K562 (cell line): Measurements from ENCODE around the gene ZDHHC5. TPM values are rescaled to one million over a fixed set of nuclear protein-coding genes. Genes with fewer than 3 reads are reported as not detected.
A peak's percentile ranks its signal among the peaks of the same experiment; 100 is the strongest.

Source experiments
- BRD9 ChIP-seq: fragments of 450-650 bp; IDR thresholded peaks from 2 replicates; pipeline ENCODE4 v1.6.1; 2018; ENCODE audit warnings: low read depth; ENCODE audit not compliant: partially characterized antibody
- CREB3 ChIP-seq: fragments of 450-650 bp; conservative IDR thresholded peaks from 2 replicates; pipeline ENCODE4 v1.6.1; 2016; ENCODE audit warnings: missing genetic modification characterization, low read depth, mild to moderate bottlenecking, missing compliant biosample characterization, moderate library complexity
- CREB5 ChIP-seq: fragments of 250-450 bp; sonication (Bioruptor Pico); IDR thresholded peaks from 2 replicates; pipeline ENCODE4 v1.5.0; 2020; ENCODE audit warnings: mild to moderate bottlenecking
- ELF4 ChIP-seq: fragments of 450-650 bp; formaldehyde crosslinking; IDR thresholded peaks from 2 replicates; pipeline ENCODE4 v1.4.0; 2022; ENCODE audit warnings: missing genetic modification characterization
- EP300 ChIP-seq: IDR thresholded peaks from 2 replicates; pipeline ENCODE4 v1.6.1; 2012; ENCODE audit warnings: low read length, improper control_type of control experiment
- GABPB1 ChIP-seq: sonication (generic); formaldehyde crosslinking; IDR thresholded peaks from 2 replicates; pipeline ENCODE4 v1.8.0; 2022; ENCODE audit warnings: mild to moderate bottlenecking, missing genetic modification reagents
- GATA2 ChIP-seq: sonication (generic); formaldehyde crosslinking; IDR thresholded peaks from 2 replicates; pipeline ENCODE4 v1.4.0; 2020; ENCODE audit warnings: mild to moderate bottlenecking, missing genetic modification reagents
- HEY1 ChIP-seq: fragments of 250-450 bp; sonication (Bioruptor Pico); IDR thresholded peaks from 2 replicates; pipeline ENCODE4 v1.5.0; 2020; ENCODE audit warnings: mild to moderate bottlenecking, moderate library complexity, borderline replicate concordance
- KDM4B ChIP-seq, 2 experiments: fragments of 450-650 bp in 1 of 2; sonication (generic) in 1 of 2; IDR thresholded peaks; 2 replicates each; pipeline ENCODE4 v1.6.1; 2016 to 2017; ENCODE audit warnings: borderline replicate concordance in 2 of 2, antibody characterized with exemption in 1 of 2, low read depth in 1 of 2, mild to moderate bottlenecking in 1 of 2
- NFATC3 ChIP-seq: fragments of 450-650 bp; IDR thresholded peaks from 2 replicates; pipeline ENCODE4 v1.6.1; 2017; ENCODE audit warnings: mild to moderate bottlenecking
- OTX1 ChIP-seq: fragments of 450-650 bp; formaldehyde crosslinking; IDR thresholded peaks from 2 replicates; pipeline ENCODE4 v1.4.0; 2022; ENCODE audit warnings: mild to moderate bottlenecking
- PURB ChIP-seq: sonication (generic); formaldehyde crosslinking; IDR thresholded peaks from 2 replicates; pipeline ENCODE4 v1.9.0; 2021; ENCODE audit warnings: low read depth, mild to moderate bottlenecking, missing genetic modification reagents
- SNRNP70 ChIP-seq: fragments of 200-400 bp; formaldehyde crosslinking; optimal IDR thresholded peaks from 2 replicates; pipeline ENCODE3; 2017; ENCODE audit warnings: low read depth, low read length
- TAF9B ChIP-seq: fragments of 450-650 bp; IDR thresholded peaks from 2 replicates; pipeline ENCODE4 v1.6.1; 2018; ENCODE audit warnings: mild to moderate bottlenecking; ENCODE audit not compliant: partially characterized antibody
- THAP7 ChIP-seq: fragments of 250-450 bp; sonication (Bioruptor Pico); IDR thresholded peaks from 2 replicates; pipeline ENCODE4 v1.5.0; 2021
- ZNF609 ChIP-seq: sonication (generic); formaldehyde crosslinking; IDR thresholded peaks from 2 replicates; pipeline ENCODE4 v1.8.1; 2023; ENCODE audit warnings: missing genetic modification reagents, mild to moderate bottlenecking, borderline replicate concordance
- ZNF639 ChIP-seq, 2 experiments: fragments of 200-800 bp in 1 of 2; sonication (Bioruptor generic) in 1 of 2; sonication (generic) in 1 of 2; formaldehyde crosslinking in 1 of 2; IDR thresholded peaks in 1 of 2; conservative IDR thresholded peaks in 1 of 2; 2 replicates each; pipeline versions ENCODE4 v1.5.0 to v1.6.1; 2016 to 2020; ENCODE audit warnings: missing compliant biosample characterization in 1 of 2, missing genetic modification characterization in 1 of 2, missing genetic modification reagents in 1 of 2
- polyA plus RNA-seq, 8 experiments: library from polyadenylated mRNA; depleted of rRNA in 4 of 8; stranded (reverse) in 5 of 8; unstranded in 3 of 8; fragments of >200 nt; fragmentation: Nextera tagmentation in 2 of 8; fragmentation: Illumina TruSeq in 1 of 8; extraction: Ambion mirVana in 2 of 8; extraction: Trizol in 1 of 8; gene quantifications; 2 replicates each; pipeline versions ENCODE4 v1.2.1 to v1.2.3, GENCODE V29; 2011 to 2014; ENCODE audit warnings: inconsistent platforms in 1 of 8, missing spikeins in 1 of 8
- total RNA-seq, 7 experiments: library from RNA; depleted of rRNA in 6 of 7; stranded (reverse); fragments of >200 nt in 6 of 7; fragmentation: Illumina TruSeq in 2 of 7; extraction: Trizol in 2 of 7; gene quantifications; 2 replicates each; pipeline versions ENCODE4 v1.2.1 to v1.2.3, GENCODE V29; 2011 to 2021; ENCODE audit warnings: low replicate concordance in 1 of 7

Gene ZDHHC5
- total and polyA plus RNA-seq, 9 of the 15 experiments (the other 6 are each of a cell fraction or from before 2014, with no cell fraction given) = 3.8 to 64.2 (median 35.9) TPM

GRCh38 chr11:57647960-57648800 is 19.7 kb upstream of the ZDHHC5 start (continued):
- peak; percentile 70; the same call in 1 of the 2 replicates for TF ChIP-seq ZNF609
- TF ChIP-seq CREB5 = no peak
- TF ChIP-seq TAF9B = no peak
- TF ChIP-seq ELF4 (CRISPR knock-in tag) = no peak
- no peak for TF ChIP-seq PURB (CRISPR knock-in tag)
- peak; percentile 46; the same call in 1 of the 2 replicates for TF ChIP-seq GABPB1
- TF ChIP-seq HEY1 (CRISPR knock-in tag) = no peak
- 0 out of 2 replicates have a peak, but pooled peaks have one; percentile 54 for TF ChIP-seq CREB3 (tag)
- no peak for TF ChIP-seq NFATC3
- no peak for TF ChIP-seq BRD9
- no peak for TF ChIP-seq THAP7 (CRISPR knock-in tag)
- no peak for TF ChIP-seq OTX1
- no peak for TF ChIP-seq KDM4B (IDR thresholded peaks at IDR 0.05; ENCODE audit: borderline replicate concordance in 2 of 2, low read depth in 1 of 2)
- peak; percentile 97 for TF ChIP-seq GATA2 (CRISPR knock-in tag)
- peak; percentile 93 for TF ChIP-seq EP300
- no peak for TF ChIP-seq SNRNP70
- peak in 1 of 2 experiments; percentile 58; a peak in 1 of 4 replicates for TF ChIP-seq ZNF639 (CRISPR knock-in tag; conservative IDR thresholded peaks at IDR 0.05 in 1 of 2, IDR thresholded peaks at IDR 0.05 in 1 of 2)
